Measurements from ENCODE around the gene PHACTR1. TPM values are rescaled to one million over a fixed set of nuclear protein-coding genes. Genes with fewer than 3 reads are reported as not detected.
A peak's percentile ranks its signal among the peaks of the same experiment; 100 is the strongest.

Gene PHACTR1
- polyA plus RNA-seq, 1 donor, result 5.8 TPM

DNA sequence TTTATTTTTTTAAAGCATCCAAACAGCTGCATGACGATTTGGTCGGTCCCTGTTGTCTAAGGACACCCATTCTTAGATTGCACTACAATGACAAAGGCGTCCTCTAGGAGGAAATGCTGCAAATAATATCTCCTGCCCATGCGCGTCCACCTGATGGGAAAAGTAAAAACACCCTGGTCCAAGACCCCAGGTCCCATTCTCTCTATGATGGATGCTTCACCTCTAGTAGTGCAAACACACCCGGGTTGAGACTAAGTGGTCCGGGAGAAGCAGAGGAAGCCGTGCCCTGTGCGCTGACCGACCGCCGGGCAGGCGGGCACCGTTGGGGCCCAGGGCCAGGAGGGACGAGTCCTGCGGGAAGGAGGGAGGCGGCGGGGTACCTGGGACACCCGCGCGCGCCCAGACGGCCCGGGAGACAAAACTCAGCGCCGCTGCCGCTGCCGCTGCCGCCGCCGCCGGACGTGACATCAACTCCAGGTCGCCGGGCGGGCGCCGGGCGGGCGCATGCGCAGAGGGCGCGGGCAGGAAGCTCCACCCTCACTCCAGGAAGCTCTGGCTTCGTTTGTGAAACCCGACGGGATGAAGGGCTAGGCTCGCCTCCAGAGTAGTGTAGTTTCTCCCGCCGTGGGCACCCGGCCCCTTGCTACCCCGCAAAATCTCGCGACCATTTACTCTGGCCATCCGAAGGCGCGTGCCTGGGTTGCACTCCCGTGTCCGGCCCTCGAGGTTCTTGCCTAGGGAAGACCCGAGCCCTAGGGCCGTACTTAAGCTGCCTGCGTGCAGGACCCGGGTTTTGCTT, 611.7 kb downstream of the PHACTR1 start, which contains the start of gene TBC1D7:
TSS of gene TBC1D7 (minus strand) at position 462 of the 799 bp plus-strand sequence. CDS start 1,639 bp downstream, outside the sequence.
- peak; percentile 94 for DNase-seq

DNA sequence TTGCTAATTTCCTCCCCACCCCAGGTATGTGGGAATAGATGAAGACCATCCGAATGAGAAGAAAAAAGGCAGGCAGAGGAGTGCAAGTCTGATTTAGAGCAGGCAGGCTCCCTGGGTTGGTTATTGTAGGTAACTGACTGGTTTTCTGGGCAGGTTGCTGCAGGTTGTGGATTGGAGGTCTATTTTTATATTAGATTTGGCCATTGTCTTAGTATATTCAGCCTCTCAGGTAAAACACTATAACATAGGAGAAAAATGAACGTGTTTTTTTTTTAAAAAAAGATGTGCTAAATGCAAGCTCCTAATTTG, 612.3 kb downstream of the PHACTR1 start:
- DNase-seq, result no peak

DNA sequence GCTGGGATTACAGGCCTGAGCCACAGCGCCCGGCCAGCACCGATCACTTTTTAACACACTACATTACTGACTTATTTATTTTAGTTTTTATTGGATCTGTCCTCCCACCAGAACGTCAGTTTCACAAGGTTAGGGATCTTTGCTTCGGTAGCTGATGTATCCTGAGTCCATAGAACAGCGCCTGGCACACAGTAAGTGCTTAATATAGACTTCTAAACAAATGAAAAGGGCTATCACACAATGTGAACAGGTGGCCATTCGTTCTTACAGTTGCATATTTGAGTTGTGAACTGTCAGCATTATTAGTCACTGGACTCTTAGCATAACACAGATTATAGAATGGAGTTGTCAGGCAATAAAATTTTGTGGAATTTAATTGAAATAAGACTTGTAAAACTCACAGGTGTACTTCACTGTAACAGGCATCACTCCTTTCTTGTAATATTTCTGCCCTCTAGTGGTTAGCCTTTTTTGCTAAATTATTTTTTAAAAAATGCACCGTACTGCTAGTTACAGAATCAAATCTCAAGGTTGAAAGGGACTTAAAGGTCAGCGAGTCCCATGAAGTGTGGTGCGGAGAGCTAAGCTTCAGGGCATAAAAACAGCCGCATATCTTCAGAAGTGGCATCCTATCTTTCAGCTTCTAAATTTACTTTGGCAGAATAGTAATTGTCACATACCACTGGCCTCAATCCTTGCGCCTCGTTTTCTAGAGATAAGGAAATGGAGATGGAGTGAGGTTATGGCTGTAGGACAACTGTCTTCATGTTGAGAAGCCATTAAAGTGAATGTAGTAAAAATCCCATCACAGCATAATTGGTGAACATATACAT, 615.2 kb downstream of the PHACTR1 start:
- DNase-seq, result no peak

DNA sequence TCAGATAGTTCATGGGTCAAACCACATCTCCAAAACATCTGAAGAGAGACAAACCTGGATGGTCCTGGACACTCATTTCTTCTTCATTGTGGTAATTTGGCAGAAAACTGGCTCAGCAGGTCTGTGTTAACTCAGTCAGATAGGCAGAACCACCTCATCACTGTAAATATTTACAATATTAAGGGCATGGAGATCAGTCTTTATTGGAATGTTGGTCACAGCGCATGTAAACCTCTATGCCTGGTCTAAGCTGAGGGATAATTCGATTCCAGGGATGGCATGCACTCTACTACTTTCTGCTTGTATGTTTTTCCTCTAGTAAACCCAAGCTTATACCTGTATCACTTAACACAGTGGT, 615.8 kb downstream of the PHACTR1 start:
- DNase-seq, result no peak

DNA sequence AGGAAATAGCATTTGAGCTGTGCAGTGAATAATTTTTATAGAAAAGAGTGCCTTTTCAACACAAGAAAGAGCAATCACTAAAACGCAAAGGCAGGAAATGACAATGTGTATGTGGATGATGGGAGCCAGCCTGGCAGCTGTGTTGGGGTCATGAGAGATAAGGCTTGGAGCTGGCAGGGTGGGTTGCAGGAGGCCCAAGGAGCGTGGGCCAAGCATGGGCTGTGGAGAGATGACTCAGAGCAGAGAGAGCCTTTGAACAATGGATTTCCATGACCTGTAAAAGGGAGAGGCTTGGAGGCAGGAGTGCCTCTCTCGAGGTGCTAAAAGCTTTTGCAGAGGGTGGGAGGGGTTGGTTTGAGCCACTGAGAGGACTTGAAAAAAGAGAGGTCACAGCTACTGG, 618.4 kb downstream of the PHACTR1 start:
- no peak for DNase-seq

DNA sequence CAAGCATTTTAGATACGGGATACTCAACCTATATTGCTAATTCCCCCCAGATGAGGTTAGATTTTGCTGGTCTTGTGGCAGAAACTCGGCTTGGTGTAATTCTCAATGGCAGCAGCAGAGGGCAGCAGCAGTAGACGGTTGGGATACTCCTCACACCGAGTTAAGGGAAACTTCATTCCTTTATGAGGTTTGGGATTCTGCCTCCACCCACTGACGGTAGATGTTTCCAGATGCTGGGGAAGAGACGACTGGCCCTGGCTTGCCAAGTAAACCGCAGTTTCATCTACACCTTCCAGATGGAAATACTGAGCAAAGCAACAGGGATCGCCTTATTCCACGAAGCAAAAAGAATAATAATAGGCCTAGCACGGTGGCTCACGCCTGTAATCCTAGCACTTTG, 620.0 kb downstream of the PHACTR1 start:
- DNase-seq, result peak; percentile 81

DNA sequence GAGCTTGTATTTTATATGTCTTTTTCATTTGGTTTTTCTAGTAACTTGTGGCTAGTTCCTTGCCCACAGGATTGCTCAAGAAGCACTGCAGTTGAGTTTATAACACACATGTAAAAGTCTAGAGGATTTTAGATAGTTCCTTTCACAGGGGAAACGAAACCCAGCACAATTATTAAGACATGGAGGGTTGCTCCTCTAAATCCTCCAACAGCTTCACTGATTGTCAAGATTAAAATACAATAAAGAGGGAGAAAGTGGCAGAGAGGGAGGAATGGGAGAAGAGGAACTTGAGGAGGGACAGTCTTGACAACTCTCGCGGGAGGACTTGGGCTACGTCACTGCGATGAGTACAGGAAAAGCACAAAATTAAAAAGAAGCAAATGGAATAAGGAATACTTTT, 621.5 kb downstream of the PHACTR1 start:
- no peak for DNase-seq
